Measurements from ENCODE around the gene KRCC1. TPM values are rescaled to one million over a fixed set of nuclear protein-coding genes. Genes with fewer than 3 reads are reported as not detected.

Gene KRCC1
- total and polyA plus RNA-seq, 2 experiments from 2014 or later = 10.3 to 12.5 TPM

- Histone ChIP-seq H3K79me2 (replicated peaks; ENCODE audit: insufficient read depth) (no peaks in the 10 kb centered on the region), H4K20me1 (replicated peaks; ENCODE audit: insufficient read depth) (no peaks in the 10 kb centered on the region), H3K27ac (ENCODE audit: low read depth) (no peak overlapping the region), H3F3A (replicated peaks; ENCODE audit: low read depth) (no peaks in the 10 kb centered on the region), H3K4me3 (no peak overlapping the region), H3K36me3 (ENCODE audit: insufficient read depth) (no peaks in the 10 kb centered on the region), H3K27me3 (ENCODE audit: insufficient read depth) (no peaks in the 10 kb centered on the region), H2AFZ (peak overlapping the region; percentile 94), H3K4me2 (no peak overlapping the region), H3K4me1 (ENCODE audit: insufficient read depth) (peaks cover 17% of the 10 kb centered on the region), H3K9me2 (ENCODE audit: insufficient read depth) (no peaks in the 10 kb centered on the region)
- Mint-ChIP-seq H3K4me1 (peaks cover 26% of the 10 kb centered on the region), H3K36me3 (ENCODE audit: low read depth) (no peaks in the 10 kb centered on the region; the same call in 2 of the 3 replicates), H3K27me3 (ENCODE audit: insufficient read depth, low read depth, poor library complexity) (peaks cover 2% of the 10 kb centered on the region), H3K9me3 (no peaks in the 10 kb centered on the region), H3K4me3 (no peak overlapping the region), H3K27ac (no peak overlapping the region)
- TF ChIP-seq POLR2AphosphoS5 (IDR thresholded peaks at IDR 0.05; ENCODE audit: low read depth) (no peak), STAT1 (IDR thresholded peaks at IDR 0.05; ENCODE audit: unreplicated experiment) (no peak), EZH2 (IDR thresholded peaks at IDR 0.05; ENCODE audit: low read depth, unreplicated experiment) (no peak), CREB1 (CRISPR knock-in tag; IDR thresholded peaks at IDR 0.05; ENCODE audit: low read depth) (no peak), ZNF331 (CRISPR knock-in tag; IDR thresholded peaks at IDR 0.05; ENCODE audit: low read depth) (no peak), JUNB (IDR thresholded peaks at IDR 0.05; ENCODE audit: unreplicated experiment) (no peak), EZH2phosphoT487 (IDR thresholded peaks at IDR 0.05; ENCODE audit: unreplicated experiment) (no peak), CTCF (conservative IDR thresholded peaks at IDR 0.05; ENCODE audit: low read depth in 2 of 2) (no peak), NANOG (IDR thresholded peaks at IDR 0.05; ENCODE audit: borderline replicate concordance) (no peak), ZNF462 (CRISPR knock-in tag; IDR thresholded peaks at IDR 0.05) (no peak)
- DNase-seq (ENCODE audit: low spot score) (no peak), ATAC-seq (no peak)
Measured at GRCh38 chr2:88067189-88067588, 11.6 kb upstream of the KRCC1 start.

Data from GM23338 (cell line).